ENCODE results near the gene CLDN34.

DNA sequence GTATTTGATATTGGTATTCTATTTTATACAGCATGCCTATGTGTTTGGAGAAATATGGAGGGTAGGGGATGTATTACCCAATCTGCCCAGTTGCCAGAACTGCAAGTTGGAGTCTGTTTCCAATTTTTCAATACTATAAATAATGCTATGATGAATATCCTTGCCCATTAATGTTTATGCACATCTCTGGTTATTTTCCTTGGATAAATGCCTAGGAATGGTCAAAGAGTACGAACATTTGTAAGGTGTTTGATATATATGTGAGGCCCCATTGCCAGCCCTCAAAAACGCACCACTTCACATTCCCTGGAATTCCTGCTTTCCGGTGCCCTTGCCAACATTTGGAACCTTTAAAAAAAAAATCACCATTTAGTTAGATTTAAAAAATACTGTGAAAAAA, 34.3 kb downstream of the CLDN34 start:
- no peak for TF ChIP-seq EP300 (IDR thresholded peaks at IDR 0.05)
- TF ChIP-seq, protein P1, sequence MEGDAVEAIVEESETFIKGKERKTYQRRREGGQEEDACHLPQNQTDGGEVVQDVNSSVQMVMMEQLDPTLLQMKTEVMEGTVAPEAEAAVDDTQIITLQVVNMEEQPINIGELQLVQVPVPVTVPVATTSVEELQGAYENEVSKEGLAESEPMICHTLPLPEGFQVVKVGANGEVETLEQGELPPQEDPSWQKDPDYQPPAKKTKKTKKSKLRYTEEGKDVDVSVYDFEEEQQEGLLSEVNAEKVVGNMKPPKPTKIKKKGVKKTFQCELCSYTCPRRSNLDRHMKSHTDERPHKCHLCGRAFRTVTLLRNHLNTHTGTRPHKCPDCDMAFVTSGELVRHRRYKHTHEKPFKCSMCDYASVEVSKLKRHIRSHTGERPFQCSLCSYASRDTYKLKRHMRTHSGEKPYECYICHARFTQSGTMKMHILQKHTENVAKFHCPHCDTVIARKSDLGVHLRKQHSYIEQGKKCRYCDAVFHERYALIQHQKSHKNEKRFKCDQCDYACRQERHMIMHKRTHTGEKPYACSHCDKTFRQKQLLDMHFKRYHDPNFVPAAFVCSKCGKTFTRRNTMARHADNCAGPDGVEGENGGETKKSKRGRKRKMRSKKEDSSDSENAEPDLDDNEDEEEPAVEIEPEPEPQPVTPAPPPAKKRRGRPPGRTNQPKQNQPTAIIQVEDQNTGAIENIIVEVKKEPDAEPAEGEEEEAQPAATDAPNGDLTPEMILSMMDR (IDR thresholded peaks at IDR 0.05): no peak
- no peak for TF ChIP-seq POLR2A (IDR thresholded peaks at IDR 0.05)
- TF ChIP-seq POLR2AphosphoS5 (IDR thresholded peaks at IDR 0.05): no peak

Measured in stomach (tissue), 4 donors.